HG02973 (cell line): ENCODE results near the gene COX20.
"Not testable (repeated sequence)": the region's sequence is repeated elsewhere in the genome, so short reads cannot be mapped to it uniquely, and the experiment has no call there.

Experiments used
- ATAC-seq: cut with Tn5 transposase; IDR thresholded peaks from one replicate; pipeline ENCODE4 v1.9.1; 2021; ENCODE audit warnings: moderate library complexity; ENCODE audit not compliant: unreplicated experiment

Gene COX20

DNA sequence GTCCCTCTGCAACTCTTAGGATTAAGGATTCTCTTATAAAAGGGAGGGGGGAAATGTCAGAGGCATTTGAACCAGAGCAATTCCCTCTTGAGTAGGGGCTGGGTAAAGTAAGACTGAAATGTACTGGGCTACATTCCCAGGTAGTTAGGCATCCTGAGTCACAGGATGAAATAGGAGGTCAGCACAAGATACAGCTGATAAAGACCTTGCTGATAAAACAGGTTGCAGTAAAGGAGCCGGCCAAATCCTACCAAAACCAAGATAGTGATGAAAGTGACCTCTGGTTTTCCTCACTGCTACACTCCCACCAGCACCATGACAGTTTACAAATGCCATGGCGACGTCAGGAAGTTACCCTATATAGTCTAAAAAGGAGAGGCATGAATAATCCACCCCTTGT lies 14.3 kb upstream of the COX20 start:
- no peak for ATAC-seq

DNA sequence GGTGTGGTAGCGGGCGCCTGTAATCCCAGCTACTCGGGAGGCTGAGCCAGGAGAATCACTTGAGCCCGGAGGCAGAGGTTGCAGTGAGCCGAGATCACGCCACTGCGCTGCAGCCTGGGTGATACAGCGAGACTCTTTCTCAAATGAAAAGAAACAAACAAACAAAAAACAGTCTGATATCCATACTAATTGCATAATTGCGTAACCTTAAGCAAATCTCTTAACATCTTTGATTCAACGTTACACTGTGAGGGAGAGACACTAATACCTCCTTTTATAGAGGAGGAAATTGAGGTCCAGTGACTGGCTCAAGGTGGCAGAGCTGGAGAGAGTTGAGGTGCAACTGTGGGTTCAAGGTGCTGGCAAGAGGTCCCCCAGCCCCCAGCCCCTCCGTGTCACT lies 12.6 kb upstream of the COX20 start:
- ATAC-seq: no peak

DNA sequence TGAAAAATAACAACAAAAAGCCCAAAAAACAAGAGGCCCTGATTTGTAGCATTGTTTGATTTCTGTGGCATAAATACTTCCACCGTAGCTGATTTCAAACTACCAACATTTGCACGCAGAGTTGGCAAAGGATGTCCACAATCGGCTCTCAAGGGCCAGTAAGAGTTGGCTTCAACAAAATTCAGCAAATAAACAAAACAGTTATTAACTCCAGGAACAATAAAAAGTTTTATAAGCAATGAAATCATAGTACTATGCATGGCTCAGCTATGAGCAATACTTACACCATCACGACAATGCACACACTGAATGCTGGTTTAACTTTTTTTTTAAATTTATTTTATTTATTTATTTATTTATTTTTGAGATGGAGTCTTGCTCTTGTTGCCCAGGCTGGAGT lies 8.7 kb upstream of the COX20 start:
- no peak for ATAC-seq

DNA sequence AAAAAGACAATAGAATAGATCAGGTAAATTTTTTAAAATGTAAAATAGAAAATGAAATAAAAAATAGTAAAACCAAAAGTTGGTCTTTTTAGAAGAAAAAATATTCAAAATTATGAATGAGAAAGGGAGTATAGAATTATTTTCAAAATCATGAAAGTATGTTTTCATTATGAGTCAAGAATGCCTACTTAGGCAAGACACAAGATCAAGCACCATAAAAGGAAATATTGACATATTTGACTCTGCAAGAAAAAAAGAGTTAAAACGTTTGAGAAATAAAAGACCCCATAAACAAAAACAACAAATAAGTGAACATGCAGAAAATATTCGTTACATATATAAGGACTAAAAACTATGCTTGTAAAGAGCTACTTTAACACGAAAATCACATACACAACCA lies 4.8 kb upstream of the COX20 start:
- ATAC-seq: no peak

DNA sequence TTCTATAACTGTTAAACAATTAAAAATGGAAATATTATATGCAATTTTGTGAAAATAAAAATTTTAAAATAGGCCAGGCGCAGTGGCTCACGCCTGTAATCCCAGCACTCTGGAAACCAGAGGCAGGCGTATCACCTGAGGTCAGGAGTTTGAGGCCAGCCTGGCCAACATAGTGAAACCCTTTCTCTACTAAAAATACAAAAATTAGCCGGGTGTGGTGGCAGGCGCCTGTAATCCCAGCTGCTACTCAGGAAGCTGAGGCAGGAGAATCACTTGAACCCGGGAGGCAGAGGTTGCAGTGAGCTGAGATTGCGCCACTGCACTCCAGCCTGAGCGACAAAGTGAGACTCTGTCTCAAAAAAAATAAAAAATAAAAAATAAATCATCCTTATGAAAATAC lies 2.2 kb upstream of the COX20 start:
- ATAC-seq: not testable (repeated sequence)

DNA sequence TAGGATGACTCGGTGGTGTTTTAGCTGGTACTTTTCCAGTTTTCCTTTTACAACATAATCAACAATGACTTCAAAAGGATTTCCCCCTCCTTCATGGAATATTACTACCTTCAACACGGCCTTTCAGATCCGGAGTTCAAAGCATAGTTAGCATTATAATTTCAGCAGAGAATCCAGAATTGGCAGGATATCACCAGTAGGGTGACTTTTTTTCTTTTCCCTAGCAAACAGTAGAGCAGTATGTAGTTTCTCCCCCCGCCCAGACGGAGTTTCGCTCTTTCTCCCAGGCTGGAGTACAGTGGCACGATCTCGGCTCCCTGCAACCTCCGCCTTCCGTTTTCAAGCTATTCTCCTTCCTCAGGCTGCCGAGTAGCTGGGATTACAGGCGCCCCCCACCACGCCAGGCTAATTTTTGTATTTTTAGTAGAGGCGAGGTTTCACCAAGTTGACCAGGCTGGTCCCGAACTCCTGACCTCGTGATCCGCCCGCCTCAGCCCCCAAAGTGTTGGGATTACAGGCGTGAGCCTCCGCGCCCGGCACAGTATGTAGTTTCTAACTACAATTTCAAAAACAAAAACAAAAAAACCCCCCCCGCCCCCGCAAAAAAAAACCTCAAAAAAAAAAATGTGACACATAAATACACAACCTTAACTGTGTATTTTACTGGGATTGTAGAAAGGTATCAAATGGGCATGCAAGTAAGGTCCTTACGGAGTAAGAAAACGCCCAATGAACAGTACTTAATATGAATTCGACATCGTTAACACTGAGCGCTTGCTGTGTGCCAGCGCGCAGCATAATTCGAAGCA lies 1.5 kb upstream of the COX20 start:
- ATAC-seq: no peak

DNA sequence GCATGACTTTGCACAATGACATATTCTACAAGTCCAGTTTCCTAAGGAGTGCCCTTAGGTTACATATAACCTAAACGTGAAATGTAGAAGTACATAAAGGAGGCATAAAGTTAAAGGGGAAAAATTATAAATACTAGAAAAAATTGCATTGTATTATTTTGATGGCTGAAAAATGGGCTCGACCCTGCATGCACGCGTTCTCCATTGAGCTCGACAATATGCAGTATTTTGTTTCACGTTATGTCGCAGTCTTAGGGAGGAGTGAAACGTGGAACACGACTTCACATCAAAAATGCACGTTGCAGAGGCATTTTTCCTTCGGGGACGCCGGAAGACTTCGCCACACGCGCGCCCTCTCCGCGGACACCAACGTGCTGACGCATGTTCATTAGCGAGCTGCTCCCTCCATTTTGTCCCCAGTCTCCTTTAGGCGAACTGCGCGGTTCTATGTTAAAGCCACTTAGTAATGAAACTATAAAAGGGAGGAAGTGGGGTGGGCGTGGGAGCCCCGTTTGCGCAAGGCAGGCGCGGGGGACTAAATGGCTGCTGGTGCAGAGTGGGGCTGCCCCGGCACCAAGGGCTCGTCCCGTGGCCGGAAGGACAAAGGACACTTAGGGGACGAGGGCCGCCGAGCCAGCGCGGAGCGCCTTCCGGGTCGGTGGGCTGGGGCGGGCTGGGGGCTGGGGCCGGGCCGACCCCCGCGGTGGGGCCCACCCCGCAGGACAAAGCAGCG lies 749 bp upstream of the COX20 start:
- peak; percentile 65 for ATAC-seq

DNA sequence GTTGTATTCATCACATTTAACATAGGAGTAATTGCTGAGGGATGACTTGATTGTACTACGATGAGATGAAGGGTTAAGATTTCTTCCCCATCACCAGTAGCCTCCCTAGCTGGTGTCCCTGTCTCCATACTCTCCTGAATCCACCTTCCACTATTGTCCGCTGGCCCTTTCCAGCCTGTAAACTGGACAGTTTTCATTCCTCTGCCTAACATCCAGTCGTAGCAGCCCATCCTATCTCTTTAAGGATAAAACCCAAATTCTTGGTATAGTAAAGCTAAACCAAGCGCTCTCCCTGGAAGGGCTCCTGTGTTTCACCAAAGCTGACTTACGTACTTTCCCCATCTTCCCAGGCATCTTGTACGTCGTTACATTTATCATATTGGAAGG lies 670 bp downstream of the COX20 start:
- ATAC-seq: no peak

DNA sequence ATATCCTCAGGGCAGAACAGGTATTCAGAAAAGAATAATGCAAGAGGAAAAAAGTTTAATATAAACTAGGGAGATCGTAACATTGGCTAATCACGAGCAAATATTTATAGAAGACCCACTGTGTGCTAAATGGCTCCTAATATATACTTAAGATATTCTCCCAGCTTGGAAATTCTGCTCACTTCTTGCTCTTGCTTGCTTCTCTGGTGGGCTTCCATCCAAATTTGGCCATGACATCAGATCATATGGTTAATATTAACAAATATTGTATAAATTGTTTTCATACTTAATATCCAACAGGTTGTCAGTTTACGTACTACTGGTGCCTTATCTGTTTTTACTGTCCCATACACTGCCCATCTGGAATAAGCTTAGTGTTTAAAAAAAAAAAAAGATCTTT lies 1.1 kb downstream of the COX20 start:
- ATAC-seq: no peak

DNA sequence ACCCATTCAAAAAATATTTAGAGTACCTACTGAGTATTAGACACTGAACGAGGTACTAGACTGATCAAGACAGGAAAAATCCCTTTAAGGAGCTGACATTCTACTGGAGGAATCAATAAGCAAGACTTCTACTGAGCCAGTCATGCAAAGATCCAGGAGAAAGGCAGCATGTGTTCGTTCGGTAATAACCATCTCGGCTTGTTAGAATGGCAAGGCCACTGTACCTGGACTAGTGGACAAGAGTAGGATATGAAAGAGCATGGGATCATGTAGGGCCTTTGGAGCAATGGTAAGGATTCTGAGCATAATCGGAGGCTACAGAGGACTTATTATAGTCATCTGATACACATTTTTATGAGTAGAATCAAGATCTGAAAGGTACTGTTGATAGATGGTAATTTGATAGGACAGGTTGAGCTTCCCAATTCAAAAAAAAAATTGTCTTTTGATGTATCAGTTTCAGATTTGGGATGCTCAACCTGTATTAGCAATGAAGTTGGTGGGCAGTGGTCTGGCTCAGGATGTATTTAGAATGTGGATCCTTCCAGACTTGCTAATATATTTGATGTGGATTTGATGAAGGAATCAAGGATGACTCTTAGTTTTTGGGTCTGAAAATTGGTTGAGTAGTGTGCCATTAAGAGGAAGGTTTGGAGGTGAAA lies 2.3 kb downstream of the COX20 start:
- ATAC-seq: no peak

DNA sequence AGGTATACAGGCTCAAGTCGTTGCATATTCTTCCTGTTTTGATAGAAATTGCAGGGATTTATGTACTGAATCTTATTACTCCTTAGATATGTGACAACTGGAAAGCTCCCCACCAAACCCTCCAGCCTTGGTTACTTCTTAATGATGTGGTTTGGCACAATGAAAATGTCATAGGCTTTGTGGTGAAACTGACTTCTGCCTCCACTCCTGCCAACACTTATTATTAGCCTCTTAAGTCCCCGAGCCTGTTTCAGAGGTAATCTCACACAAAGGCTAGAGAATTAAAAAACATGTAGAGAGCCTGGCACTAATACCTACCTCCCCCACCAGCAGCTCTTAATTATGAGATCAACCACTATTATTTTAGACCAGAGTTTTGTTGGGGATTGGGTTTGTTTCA lies 4.2 kb downstream of the COX20 start:
- ATAC-seq: no peak

DNA sequence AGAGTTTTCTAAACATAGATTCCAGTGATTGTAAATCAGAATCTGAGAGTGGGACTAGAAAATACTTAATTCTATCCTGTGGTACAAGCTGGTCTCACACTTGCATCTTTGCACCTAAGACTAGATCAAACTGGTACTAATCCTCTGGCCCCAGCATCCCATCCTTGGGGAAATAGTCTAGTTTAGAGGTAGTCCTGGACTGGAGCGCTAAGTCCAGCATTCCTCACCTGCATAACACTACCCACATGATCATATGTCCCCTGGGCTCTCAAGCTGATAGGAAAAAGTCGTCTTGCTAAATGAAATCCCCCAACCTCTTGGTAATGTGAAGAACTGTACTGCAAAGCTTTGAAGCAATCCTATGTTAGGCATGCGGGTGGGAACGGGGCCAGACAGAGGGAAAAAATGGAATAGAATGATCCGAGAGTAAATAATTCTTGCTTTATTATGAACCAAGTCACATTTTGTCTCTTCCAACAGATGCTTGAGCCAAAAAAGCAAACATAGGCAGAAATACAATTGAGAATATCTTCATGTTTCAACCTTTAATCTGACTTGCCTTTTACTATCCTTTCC lies 4.8 kb downstream of the COX20 start:
- no peak for ATAC-seq

DNA sequence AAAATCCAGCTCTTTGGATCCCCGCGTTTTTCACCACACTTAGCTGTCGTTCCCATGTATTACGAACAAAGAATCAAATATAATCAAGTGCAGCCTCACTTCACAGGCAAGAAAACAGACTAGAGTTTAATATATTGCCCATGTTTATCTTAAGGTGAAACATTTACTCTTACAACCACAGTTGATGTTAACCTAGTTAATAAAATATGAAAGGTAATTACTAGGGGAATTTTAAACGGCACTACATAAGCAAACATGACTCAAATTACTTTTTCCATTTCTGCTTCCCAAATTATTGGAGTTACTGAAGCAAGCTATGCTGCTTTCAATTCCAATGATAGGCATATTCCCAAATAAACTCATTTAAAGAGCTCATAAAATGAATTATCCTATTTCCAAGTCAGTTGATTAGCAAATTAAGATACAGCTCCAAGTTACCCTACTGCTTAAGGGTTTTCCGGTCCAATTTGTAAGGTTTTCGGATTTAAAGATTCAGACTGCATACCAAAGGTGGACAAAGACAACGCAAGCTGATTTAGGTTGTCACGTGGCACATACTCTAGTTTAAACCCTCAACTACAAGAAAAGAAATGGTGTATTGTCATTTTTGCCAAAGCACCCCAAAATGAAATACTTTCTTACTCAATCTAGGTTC lies 5.9 kb downstream of the COX20 start:
- ATAC-seq: no peak

DNA sequence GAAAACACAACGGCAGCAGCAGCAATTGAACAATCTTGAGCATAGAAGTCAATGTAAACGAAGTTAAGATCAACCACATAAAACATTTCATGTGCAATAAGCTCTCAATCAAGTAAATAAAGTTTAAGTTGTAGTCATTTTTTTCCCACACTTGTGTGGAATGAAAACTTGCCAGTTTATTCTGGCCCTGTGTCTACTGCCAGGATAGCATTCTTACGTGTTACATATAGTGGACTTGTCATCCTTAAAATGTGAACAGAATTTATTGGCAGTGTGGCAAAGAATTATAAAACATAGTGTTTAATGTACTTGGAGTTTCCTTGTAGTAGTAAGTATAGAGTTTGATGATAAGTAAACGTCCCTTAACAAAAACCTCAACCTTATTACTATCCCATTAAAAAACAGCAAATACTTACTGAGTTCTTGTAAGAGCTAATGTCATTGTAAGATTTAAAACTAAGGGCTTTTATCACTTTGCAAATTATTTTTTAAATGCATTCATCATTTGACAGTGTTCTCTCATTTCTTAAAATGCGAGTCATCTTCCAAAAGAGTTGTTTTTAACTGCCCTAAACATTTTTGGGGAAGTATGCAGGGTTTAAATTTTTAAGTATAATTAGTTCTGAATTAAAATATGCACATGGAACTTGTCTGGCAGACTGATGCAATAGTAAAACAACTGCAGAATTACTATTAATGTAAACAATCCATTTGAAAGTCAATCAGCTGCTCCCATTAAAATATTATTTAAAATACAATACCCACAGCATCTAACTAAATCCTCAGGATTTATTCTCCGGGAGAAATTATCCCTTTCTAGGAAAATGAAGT lies 7.9 kb downstream of the COX20 start:
- ATAC-seq: no peak

DNA sequence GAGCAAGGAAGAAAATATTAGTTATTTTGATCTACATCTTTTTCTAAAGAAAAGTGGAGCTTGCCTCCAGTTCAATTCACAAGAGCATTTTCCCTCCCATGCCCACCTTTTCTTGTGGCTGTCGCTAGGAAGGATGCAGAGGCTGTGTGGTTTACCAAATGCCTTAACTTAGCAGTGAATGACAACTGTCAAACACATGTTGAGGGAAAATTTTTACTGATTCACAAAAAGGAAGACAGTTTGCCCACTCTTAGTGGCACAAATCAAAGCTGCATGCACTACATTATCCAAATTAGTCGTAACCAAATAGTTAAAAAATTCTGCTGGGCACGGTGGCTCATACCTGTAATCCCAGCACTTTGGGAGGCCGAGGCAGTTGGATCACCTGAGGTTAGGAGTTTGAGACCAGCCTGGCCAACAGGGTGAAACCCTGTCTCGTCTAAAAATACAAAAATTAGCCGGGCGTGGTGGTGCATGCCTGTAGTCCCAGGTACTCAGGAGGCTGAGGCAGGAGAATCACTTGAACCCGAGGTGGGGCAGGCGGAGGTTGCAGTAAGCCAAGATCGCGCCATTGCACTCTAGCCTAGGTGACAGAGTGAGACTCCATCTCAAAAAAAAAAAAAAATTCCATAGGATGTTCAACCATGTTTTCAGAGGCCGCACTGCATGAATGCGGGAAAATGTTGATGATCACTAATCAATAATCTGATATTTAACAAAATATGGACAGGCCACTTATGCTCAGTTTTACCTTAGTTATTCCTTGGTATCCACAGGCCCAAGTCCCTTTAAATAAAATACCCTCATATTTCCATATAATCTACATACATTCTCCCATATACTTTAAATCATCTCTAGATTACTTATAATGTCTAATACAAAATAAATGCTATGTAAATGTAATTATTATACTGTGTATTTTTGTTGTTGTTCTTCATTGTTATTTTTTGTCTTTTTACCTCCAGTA lies 9.0 kb downstream of the COX20 start:
- no peak for ATAC-seq

DNA sequence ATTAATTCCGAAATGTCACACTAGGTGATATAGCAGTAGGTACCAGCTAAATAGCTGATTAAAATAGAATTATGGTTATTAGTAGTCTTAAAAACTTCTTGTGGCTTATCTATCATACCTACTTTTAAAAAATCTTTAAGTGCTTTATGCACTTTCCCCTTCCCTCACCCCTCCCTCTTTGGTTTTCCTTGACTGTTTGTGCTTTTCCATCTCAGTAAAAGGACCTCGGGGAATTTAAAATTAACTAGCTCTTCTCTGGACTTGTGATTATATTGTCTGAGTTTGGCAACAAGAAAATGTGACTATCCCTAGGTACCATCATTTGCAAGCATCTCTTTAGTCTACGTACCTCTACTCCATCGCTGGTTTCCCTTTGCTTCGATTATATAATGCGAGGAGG lies 11.2 kb downstream of the COX20 start:
- ATAC-seq: no peak

DNA sequence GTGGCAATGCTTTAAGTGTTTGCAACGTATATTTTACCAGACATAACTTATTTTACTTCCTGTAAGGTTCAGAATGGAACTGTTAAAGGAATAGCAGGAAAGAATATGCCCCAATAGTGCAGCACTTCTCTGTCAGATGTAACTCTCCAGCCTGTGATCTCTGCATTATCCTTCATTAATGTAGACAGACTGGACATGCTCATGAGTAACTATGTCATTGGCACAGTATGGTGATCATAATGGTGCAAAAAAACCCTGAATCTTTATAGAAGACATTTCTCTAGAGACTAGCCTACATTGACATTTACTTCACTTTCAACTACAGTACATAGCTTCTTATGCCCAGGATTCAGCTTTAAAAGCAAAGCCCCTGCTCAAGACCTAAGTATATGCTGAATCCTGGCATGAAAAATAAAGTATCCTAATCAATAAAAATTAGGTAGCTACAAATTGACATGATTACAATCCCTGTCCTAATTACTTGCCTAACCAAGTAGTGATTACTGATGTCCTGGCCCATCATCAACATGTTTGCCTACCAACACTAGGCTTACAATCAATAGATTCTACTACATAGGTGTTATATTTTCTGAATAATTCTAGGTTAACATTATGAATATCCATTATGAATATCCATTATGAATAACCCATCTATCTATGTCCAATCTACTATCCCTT lies 13.9 kb downstream of the COX20 start:
- ATAC-seq: no peak

DNA sequence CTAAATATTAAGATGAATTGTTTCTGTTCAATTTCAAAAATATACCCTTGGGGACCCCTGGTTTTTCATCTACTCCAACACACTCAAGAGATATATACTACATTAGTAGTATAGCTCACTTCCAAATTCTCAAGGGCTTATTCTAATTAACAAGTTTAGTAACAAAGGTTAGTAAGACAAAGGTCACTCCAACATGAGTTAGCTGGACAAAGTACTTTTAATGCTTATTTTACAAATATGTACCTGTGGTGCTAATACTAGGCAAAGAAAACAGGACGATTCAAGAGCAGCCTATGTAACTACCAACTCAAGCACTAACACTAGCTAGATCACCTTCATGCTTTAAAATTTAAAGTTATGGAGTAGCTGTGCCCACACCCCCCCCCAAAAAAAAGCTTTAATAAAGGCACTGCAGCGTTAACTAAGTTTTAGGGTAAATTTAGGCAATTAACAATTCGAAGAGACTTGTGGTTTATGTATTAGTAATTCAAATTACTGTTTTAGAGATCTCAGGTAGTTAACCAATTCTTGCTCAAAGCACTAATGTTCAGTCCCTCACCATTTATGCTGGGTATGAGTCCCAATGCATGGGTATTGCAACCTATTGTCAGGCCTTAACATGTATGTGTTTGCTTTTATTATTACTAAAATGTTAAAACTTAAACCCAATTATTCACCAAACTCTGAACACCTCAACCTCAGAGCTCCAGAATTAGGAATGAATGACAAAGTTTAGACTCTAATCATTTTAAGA lies 14.8 kb downstream of the COX20 start:
- ATAC-seq: no peak
